H1 (cell line): ENCODE data around the gene LPAR6. TPM values are rescaled to one million over a fixed set of nuclear protein-coding genes. Genes with fewer than 3 reads are reported as not detected.

Experiments used
- MAFK ChIP-seq: IDR thresholded peaks from 2 replicates; pipeline ENCODE4 v1.6.1; 2012; ENCODE audit warnings: low read depth, mild to moderate bottlenecking, improper control_type of control experiment, low read length
- polyA plus RNA-seq, 7 experiments: library from polyadenylated mRNA; depleted of rRNA in 3 of 7; stranded (reverse) in 5 of 7; unstranded in 2 of 7; fragments of >200 nt in 5 of 7; fragments of 200-250 nt in 2 of 7; gene quantifications; 1 replicate in 5 of 7; 2 replicates in 1 of 7; 4 replicates in 1 of 7; pipeline versions ENCODE4 v1.2.1 to v1.2.3, GENCODE V29; 2011 to 2013; ENCODE audit warnings: missing spikeins in 2 of 7, mixed read lengths in 2 of 7
- total RNA-seq: library from RNA; stranded (reverse); fragmentation: NEBNext Ultra II Directional; extraction: Animal tissue kit (Norgen Biotek cat#: 25700); gene quantifications from 2 replicates; pipeline ENCODE4 v1.2.1, GENCODE V29; 2021
- TF ChIP-seq, protein P1 (sequence below): IDR thresholded peaks from 2 replicates; pipeline ENCODE4 v1.6.1; 2011; ENCODE audit warnings: low read depth, mild to moderate bottlenecking, low read length; ENCODE audit not compliant: insufficient read depth

LPAR6 gene
- total and polyA plus RNA-seq, 2 of the 8 experiments (the other 6 are each of a cell fraction or from before 2014, with no cell fraction given), result 0.50 to 0.97 TPM

GRCh38 chr13:48404952-48405351 lies 8.0 kb downstream of the LPAR6 start (continued):
- TF ChIP-seq, protein P1, sequence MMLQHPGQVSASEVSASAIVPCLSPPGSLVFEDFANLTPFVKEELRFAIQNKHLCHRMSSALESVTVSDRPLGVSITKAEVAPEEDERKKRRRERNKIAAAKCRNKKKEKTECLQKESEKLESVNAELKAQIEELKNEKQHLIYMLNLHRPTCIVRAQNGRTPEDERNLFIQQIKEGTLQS, result no peak
- TF ChIP-seq MAFK, result no peak
